Testis (tissue), 3 donors: Measurements from ENCODE around the gene SP4. TPM values are rescaled to one million over a fixed set of nuclear protein-coding genes. Genes with fewer than 3 reads are reported as not detected.

ENCODE experiments used
- DNase-seq: peaks from one replicate; pipeline ENCODE4 v3.0.0-alpha.2; 2019
- H3K27ac ChIP-seq, 2 donors: fragments of 200-600 bp; sonication (generic); one replicate each; pipeline ENCODE4 v1.5.1; 2019
- H3K27me3 ChIP-seq: fragments of 200-600 bp; sonication (generic); one replicate; pipeline ENCODE4 v1.5.1; 2019
- H3K36me3 ChIP-seq: fragments of 200-600 bp; sonication (generic); one replicate; pipeline ENCODE4 v1.5.1; 2017; ENCODE audit warnings: low read depth; ENCODE audit errors: missing control alignments
- H3K4me1 ChIP-seq: fragments of 200-600 bp; sonication (generic); one replicate; pipeline ENCODE4 v1.5.1; 2019
- H3K4me3 ChIP-seq, 2 donors: fragments of 200-600 bp; sonication (generic); one replicate each; pipeline ENCODE4 v1.5.1; 2017 to 2019
- H3K9me3 ChIP-seq: fragments of 200-600 bp; sonication (generic); one replicate; pipeline ENCODE4 v1.5.1; 2017
- POLR2A ChIP-seq: fragments of 450-650 bp; IDR thresholded peaks from one replicate; pipeline ENCODE4 v1.6.1; 2017; ENCODE audit warnings: antibody characterized with exemption, mild to moderate bottlenecking, moderate library complexity
- WGBS, 2 donors: methylation state at CpG; one replicate each; pipeline ENCODE4 v1.1.5; 2018; 5-methylcytosine and 5-hydroxymethylcytosine counted together
- intact Hi-C: fragments of 100-400 bp; cut with DNase I; formaldehyde crosslinking; loops from one replicate; pipeline ENCODE4 v1.15.1; 2023; ENCODE audit warnings: low total_unique reads
- polyA plus RNA-seq: library from polyadenylated mRNA; stranded (reverse); fragments of 350-450 nt; fragmentation: Illumina TruSeq; extraction: RNeasy Lipid Tissue Mini Kit (QIAGEN cat#74804); gene quantifications from one replicate; pipeline ENCODE4 v1.2.3, GENCODE V29; 2014; ENCODE audit warnings: low read depth, low replicate concordance; ENCODE audit not compliant: insufficient read depth
- total RNA-seq, 2 donors: library from RNA; depleted of rRNA; stranded (reverse); fragments of >200 nt; gene quantifications; one replicate each; pipeline ENCODE4 v1.2.3, GENCODE V29; 2016
- TF ChIP-seq, protein P1 (sequence below), 3 experiments: fragments of 450-650 bp in 2 of 3; fragments of 200-600 bp in 1 of 3; sonication (generic) in 1 of 3; IDR thresholded peaks; one replicate each; pipeline ENCODE4 v1.5.1; 2016 to 2019; ENCODE audit warnings: antibody characterized with exemption in 3 of 3, mild to moderate bottlenecking in 2 of 3, moderate library complexity in 1 of 3

Gene SP4
- total and polyA plus RNA-seq, 3 donors from 2014 or later: 6.0 to 14.7 (median 13.6) TPM

- 3 to 4% methylated on average over 30 to 35 of the region's 35 CpGs for WGBS, 2 donors
- intact Hi-C loops: no loop called here
- TF ChIP-seq POLR2A: no peak
- TF ChIP-seq, protein P1, sequence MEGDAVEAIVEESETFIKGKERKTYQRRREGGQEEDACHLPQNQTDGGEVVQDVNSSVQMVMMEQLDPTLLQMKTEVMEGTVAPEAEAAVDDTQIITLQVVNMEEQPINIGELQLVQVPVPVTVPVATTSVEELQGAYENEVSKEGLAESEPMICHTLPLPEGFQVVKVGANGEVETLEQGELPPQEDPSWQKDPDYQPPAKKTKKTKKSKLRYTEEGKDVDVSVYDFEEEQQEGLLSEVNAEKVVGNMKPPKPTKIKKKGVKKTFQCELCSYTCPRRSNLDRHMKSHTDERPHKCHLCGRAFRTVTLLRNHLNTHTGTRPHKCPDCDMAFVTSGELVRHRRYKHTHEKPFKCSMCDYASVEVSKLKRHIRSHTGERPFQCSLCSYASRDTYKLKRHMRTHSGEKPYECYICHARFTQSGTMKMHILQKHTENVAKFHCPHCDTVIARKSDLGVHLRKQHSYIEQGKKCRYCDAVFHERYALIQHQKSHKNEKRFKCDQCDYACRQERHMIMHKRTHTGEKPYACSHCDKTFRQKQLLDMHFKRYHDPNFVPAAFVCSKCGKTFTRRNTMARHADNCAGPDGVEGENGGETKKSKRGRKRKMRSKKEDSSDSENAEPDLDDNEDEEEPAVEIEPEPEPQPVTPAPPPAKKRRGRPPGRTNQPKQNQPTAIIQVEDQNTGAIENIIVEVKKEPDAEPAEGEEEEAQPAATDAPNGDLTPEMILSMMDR (IDR thresholded peaks at IDR 0.05): no peak
- Histone ChIP-seq H3K27ac (peak overlapping the region; percentile 96 to 98), H3K27me3 (no peaks in the 10 kb centered on the region), H3K4me1 (no peaks in the 10 kb centered on the region), H3K36me3 (no peaks in the 10 kb centered on the region), H3K9me3 (no peaks in the 10 kb centered on the region), H3K4me3 (peak overlapping the region; percentile 88 to 92)
- DNase-seq: no peak
Measured at GRCh38 chr7:21426286-21427181, 1.3 kb upstream of the SP4 start.

DNA sequence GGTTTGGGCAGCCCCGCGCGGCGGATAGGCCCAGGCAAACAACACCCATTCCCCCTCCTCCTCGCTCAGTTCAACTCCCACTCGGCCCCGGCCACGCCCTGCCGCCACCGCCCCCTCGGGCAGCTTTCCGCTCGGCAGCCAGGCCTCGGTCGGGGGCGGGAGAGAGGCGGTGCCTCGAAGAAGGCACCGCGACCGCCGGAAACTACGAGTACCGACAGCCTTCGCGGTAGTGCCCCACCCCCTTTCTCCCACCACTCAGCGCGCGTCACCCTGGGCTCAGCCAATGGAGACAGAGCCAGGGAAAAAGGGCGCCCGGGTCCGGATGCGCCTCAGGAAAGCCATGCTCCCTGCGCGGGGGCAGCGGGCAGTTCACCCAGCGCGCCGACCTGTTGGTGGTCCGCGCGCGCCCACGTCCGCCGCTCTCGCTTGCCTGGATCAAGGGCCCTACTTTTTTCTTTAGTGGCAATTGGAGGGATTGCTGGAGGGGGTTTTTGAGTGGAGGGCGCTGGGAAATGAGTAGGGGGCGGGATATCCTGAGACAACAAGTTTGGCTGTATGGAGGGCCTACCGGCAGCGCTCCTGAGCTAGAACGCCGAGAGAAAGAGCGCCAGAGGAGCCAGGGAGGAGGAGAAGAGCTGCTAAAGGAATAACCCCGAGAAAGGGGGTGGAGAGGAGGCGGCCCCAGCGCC, 557 bp upstream of the SP4 start:
- DNase-seq: peak; percentile 99
- Histone ChIP-seq H3K27ac (peak overlapping the region; percentile 96 to 98), H3K4me1 (no peaks in the 10 kb centered on the region), H3K27me3 (no peaks in the 10 kb centered on the region), H3K36me3 (no peaks in the 10 kb centered on the region), H3K9me3 (no peaks in the 10 kb centered on the region), H3K4me3 (peak overlapping the region; percentile 88 to 92)
- 0% methylated on average over 25 to 41 of the region's 57 CpGs for WGBS, 2 donors
- no peak for TF ChIP-seq POLR2A
- TF ChIP-seq, protein P1 (IDR thresholded peaks at IDR 0.05): no peak
- intact Hi-C loops: no loop called here

- no peak for DNase-seq
- no peaks in the 10 kb centered on the region for H3K4me1 ChIP-seq
- H3K4me3 ChIP-seq: peak overlapping the region; percentile 88 to 92
- no peaks in the 10 kb centered on the region for H3K27me3 ChIP-seq
- intact Hi-C loops: no loop called here
- H3K27ac ChIP-seq: peak overlapping the region; percentile 98
- H3K36me3 ChIP-seq: no peaks in the 10 kb centered on the region
- no peak for TF ChIP-seq POLR2A
- TF ChIP-seq, protein P1 (IDR thresholded peaks at IDR 0.05): no peak
- WGBS, 2 donors: 1 to 2% methylated on average over 5 of the region's 5 CpGs
- H3K9me3 ChIP-seq: no peaks in the 10 kb centered on the region
Measured at GRCh38 chr7:21428659-21428941, 717 bp downstream of the SP4 start.

DNA sequence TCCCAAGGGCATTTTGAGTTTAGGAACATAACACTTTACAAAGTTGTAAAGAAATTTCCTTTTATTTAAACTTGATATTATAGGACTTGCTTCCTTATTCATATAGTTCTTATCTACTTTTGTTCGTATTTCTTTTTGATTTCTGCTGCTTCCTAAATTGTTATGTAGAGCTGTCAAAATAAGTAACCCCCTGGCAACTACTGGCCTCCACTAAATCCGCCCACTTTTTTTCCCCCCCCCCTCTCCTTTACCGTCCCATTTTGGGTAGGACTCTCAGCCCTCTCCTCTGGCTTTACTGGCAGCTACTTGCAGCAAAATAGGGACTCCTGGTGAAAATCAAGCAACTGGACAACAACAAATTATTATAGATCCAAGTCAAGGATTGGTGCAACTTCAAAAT, 1.1 kb downstream of the SP4 start:
- H3K27me3 ChIP-seq: no peaks in the 10 kb centered on the region
- WGBS, 2 donors: 21 to 47% methylated on average over 3 of the region's 3 CpGs
- TF ChIP-seq, protein P1 (IDR thresholded peaks at IDR 0.05): no peak
- TF ChIP-seq POLR2A: no peak
- intact Hi-C loops: no loop called here
- no peak for DNase-seq
- H3K4me1 ChIP-seq: no peaks in the 10 kb centered on the region
- no peaks in the 10 kb centered on the region for H3K9me3 ChIP-seq
- no peak overlapping the region for H3K4me3 ChIP-seq
- H3K27ac ChIP-seq: no peak overlapping the region
- H3K36me3 ChIP-seq: no peaks in the 10 kb centered on the region
